ENCODE data around the gene MYO1G. TPM values are rescaled to one million over a fixed set of nuclear protein-coding genes. Genes with fewer than 3 reads are reported as not detected.

MYO1G gene
- total RNA-seq, 1 experiment from 2014 or later, result 0.17 TPM

- POLR2A ChIA-PET (ENCODE audit: low non-redundant PET), result interaction anchor here (1.2 kb wide), 1 partner anchor 11 kb away, joined by 7 read pairs; no protein-coding TSS in a partner anchor
- intact Hi-C loops (cut with micrococcal nuclease; ENCODE audit: unreplicated experiment), result loop anchor here (5.0 to 10.0 kb wide), 3 partner anchors 97 to 153 kb away; partner anchors contain the start of gene PURB
- no TSS peak for BruUV-seq (replicated peaks)
Measured at GRCh38 chr7:44983742-44984477, 5.1 kb upstream of the MYO1G start.

GRCh38 chr7:44982970-44983369 is 4.2 kb upstream of the MYO1G start:
- ChIA-PET CTCF (no interaction called here), POLR2A (ENCODE audit: low non-redundant PET) (no interaction called here)
- no TSS peak for BruUV-seq (replicated peaks)
- no peaks in the 10 kb centered on the region for H3K27me3 ChIP-seq (replicated peaks; ENCODE audit: insufficient read depth, low read depth, low read length, poor library complexity)
- H3K9me3 ChIP-seq (ENCODE audit: low read depth, low read length, poor library complexity, severe bottlenecking), result no peaks in the 10 kb centered on the region
- H3K4me1 ChIP-seq (ENCODE audit: insufficient read depth, low read length, poor library complexity, severe bottlenecking), result peaks cover 33% of the 10 kb centered on the region
- DNase-seq (ENCODE audit: low spot score), result no peak
- no peak for TF ChIP-seq EZH2 (IDR thresholded peaks at IDR 0.05; ENCODE audit: borderline replicate concordance, low read depth, low read length, poor library complexity, severe bottlenecking)
- no peak for TF ChIP-seq CTCF (conservative IDR thresholded peaks at IDR 0.05; ENCODE audit: low read depth, low read length)
- no peak overlapping the region for H3K4me3 ChIP-seq (ENCODE audit: low read depth, low read length, poor library complexity, severe bottlenecking)
- intact Hi-C loops (cut with micrococcal nuclease; ENCODE audit: unreplicated experiment), result loop anchor here (5.0 to 10.0 kb wide), 3 partner anchors 96 to 154 kb away; partner anchors contain the start of gene PURB
- peaks cover 38% of the 10 kb centered on the region for H3K36me3 ChIP-seq (ENCODE audit: insufficient read depth, low read length, poor library complexity, severe bottlenecking)
- H3K27ac ChIP-seq (ENCODE audit: low read depth, low read length, poor library complexity, severe bottlenecking), result peak overlapping the region; percentile 48

More at GRCh38 chr7:44983742-44984477, 5.1 kb upstream of the MYO1G start:
- CTCF ChIA-PET, result no interaction called here
- TF ChIP-seq EZH2 (IDR thresholded peaks at IDR 0.05; ENCODE audit: borderline replicate concordance, low read depth, low read length, poor library complexity, severe bottlenecking), result no peak
- TF ChIP-seq CTCF (conservative IDR thresholded peaks at IDR 0.05; ENCODE audit: low read depth, low read length), result no peak
- H3K36me3 ChIP-seq (ENCODE audit: insufficient read depth, low read length, poor library complexity, severe bottlenecking), result peaks cover 38% of the 10 kb centered on the region
- no peaks in the 10 kb centered on the region for H3K9me3 ChIP-seq (ENCODE audit: low read depth, low read length, poor library complexity, severe bottlenecking)
- H3K4me3 ChIP-seq (ENCODE audit: low read depth, low read length, poor library complexity, severe bottlenecking), result peak overlapping the region; percentile 74
- H3K27ac ChIP-seq (ENCODE audit: low read depth, low read length, poor library complexity, severe bottlenecking), result peak overlapping the region; percentile 96
- no peaks in the 10 kb centered on the region for H3K27me3 ChIP-seq (replicated peaks; ENCODE audit: insufficient read depth, low read depth, low read length, poor library complexity)
- H3K4me1 ChIP-seq (ENCODE audit: insufficient read depth, low read length, poor library complexity, severe bottlenecking), result peaks cover 32% of the 10 kb centered on the region
- no peak for DNase-seq (ENCODE audit: low spot score)

GRCh38 chr7:44982535-44982923 is 3.7 kb upstream of the MYO1G start:
- Histone ChIP-seq H3K27ac (ENCODE audit: low read depth, low read length, poor library complexity, severe bottlenecking) (peak overlapping the region; percentile 48), H3K4me1 (ENCODE audit: insufficient read depth, low read length, poor library complexity, severe bottlenecking) (peaks cover 37% of the 10 kb centered on the region), H3K36me3 (ENCODE audit: insufficient read depth, low read length, poor library complexity, severe bottlenecking) (peaks cover 38% of the 10 kb centered on the region), H3K9me3 (ENCODE audit: low read depth, low read length, poor library complexity, severe bottlenecking) (no peaks in the 10 kb centered on the region), H3K4me3 (ENCODE audit: low read depth, low read length, poor library complexity, severe bottlenecking) (no peak overlapping the region), H3K27me3 (replicated peaks; ENCODE audit: insufficient read depth, low read depth, low read length, poor library complexity) (no peaks in the 10 kb centered on the region)
- intact Hi-C loops (cut with micrococcal nuclease; ENCODE audit: unreplicated experiment), result loop anchor here (5.0 to 10.0 kb wide), 3 partner anchors 95 to 155 kb away; partner anchors contain the start of gene PURB
- BruUV-seq (replicated peaks), result no TSS peak
- TF ChIP-seq CTCF (conservative IDR thresholded peaks at IDR 0.05; ENCODE audit: low read depth, low read length), result no peak
- no peak for TF ChIP-seq EZH2 (IDR thresholded peaks at IDR 0.05; ENCODE audit: borderline replicate concordance, low read depth, low read length, poor library complexity, severe bottlenecking)
- ChIA-PET CTCF (interaction anchor here (0.6 kb wide), 1 partner anchor 57 kb away, joined by 7 read pairs; no protein-coding TSS in a partner anchor), POLR2A (ENCODE audit: low non-redundant PET) (interaction anchor here (0.7 kb wide), 1 partner anchor 96 kb away, joined by 9 read pairs; no protein-coding TSS in a partner anchor)
- DNase-seq (ENCODE audit: low spot score), result no peak
